Measurements from ENCODE around the gene ZNF33A.
"Not testable (repeated sequence)": the region's sequence is repeated elsewhere in the genome, so short reads cannot be mapped to it uniquely, and the experiment has no call there.

Gene ZNF33A

DNA sequence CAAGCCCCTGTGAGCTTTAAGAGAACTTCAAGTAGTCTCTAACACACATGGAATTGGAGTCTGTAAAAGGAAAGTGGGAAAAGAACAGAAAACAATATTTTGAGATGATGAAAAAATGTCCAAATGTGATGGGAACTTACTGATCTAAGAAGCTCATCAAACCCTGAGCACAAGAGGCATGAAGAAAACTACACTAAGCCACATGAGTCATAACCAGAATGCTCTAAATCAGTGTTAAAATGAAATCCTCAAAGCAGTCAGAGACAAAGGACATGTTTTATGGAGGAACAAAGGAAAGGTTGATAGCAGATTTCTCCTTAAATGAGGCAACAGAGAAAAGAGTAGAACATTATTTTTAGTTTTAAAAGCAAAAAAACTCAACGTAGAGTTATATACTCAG lies 37.2 kb downstream of the ZNF33A start:
- no peak for DNase-seq

DNA sequence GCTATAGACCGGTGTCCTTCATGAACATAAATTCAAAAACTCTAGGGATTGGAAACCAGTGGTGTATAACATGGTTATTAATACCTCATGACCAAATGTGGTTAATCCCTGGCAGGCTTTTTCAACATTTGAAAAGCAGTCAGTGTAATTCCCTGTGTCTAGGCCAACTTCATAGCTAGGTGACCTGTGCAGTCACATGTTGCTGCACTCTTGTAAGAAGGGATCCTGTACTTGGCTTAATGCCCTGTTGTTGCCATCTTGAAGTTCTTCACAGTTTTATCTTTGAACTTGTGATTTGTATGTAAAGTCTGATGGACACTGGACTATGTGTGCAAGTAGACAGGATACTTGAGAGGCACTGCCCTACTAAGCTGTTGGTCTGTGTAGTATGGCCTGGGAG lies 39.7 kb downstream of the ZNF33A start:
- no peak for DNase-seq

DNA sequence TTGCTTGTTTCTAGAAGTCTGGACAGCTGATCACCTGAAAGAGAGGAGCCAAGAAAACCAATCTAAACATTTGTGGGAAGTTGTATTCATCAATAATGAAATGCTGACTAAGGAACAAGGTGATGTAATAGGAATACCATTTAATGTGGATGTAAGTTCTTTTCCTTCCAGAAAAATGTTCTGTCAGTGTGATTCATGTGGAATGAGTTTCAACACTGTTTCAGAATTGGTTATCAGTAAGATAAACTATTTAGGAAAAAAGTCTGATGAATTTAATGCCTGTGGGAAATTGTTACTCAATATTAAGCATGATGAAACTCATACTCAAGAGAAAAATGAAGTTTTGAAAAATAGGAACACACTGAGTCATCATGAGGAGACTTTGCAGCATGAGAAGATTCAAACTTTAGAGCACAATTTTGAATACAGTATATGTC lies 43.9 kb downstream of the ZNF33A start:
- DNase-seq: no peak

DNA sequence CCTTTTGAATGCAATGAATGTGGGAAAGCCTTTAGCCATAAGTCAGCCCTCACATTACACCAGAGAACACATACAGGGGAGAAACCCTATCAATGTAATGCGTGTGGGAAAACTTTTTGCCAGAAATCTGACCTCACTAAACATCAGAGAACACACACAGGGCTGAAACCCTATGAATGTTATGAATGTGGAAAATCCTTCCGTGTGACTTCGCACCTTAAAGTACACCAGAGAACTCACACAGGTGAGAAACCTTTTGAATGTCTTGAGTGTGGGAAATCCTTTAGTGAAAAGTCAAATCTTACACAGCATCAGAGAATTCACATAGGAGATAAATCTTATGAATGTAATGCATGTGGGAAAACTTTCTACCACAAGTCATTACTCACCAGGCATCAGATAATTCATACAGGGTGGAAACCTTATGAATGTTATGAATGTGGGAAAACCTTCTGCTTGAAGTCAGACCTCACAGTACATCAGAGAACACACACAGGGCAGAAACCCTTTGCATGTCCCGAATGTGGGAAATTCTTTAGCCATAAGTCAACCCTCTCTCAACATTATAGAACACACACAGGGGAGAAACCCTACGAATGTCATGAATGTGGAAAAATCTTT lies 44.9 kb downstream of the ZNF33A start:
- not testable (repeated sequence) for DNase-seq

DNA sequence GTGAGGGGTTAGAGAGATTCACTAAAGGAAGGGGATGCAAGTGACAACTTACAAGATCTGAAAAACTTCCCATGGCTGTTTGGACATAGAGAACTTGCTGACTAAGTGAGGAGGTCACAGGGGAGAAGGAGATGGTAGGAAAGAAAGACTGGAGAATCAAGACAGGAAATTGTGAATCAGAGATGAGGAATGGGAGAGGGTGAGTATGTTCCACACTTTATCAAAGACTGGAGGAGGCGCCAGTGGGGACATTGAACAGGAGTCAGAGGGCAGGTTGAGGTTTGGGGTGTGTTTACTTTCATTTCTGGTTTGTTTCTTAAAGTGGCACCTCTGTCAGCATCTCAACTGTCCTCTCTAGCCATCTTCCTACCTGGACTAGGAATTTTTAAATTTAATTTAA lies 59.2 kb downstream of the ZNF33A start:
- not testable (repeated sequence) for DNase-seq

DNA sequence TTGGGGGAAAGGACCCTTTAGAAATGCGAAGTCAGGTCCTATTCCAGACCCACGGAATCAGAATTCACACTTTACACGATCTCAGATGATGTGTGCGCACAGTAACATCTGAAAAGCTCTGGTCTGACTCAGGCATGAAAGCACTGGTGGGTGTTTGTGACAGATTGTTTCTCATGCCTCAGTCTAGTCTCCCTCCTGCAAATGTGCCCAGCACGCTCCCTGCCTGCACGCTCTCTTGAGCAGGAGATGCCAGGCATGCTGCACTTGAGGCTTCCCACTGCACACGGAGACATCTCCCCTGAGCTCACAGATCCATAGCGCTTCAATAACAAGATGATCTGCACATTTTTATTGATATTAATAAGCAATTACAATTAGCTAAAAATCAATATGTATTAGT lies 60.0 kb downstream of the ZNF33A start:
- no peak for DNase-seq

DNA sequence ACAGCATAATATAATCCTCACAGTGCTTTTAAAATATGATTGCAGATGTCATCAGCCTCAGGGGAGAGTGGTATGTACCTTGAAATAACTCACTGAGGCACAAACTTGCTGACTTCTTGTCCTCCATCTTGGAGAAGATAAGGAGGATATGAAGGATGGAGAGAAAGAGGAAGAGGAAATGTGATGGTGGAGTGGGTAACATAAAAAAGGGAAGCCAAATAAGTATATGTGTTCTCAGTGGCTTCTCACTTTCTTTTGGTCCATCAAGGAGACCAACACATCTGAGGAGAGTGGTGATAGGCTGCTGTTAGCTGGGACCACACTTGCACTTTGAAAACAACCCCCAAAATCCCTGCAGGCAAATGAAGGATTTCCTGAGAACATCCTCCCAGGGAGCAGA lies 62.1 kb downstream of the ZNF33A start:
- no peak for DNase-seq

DNA sequence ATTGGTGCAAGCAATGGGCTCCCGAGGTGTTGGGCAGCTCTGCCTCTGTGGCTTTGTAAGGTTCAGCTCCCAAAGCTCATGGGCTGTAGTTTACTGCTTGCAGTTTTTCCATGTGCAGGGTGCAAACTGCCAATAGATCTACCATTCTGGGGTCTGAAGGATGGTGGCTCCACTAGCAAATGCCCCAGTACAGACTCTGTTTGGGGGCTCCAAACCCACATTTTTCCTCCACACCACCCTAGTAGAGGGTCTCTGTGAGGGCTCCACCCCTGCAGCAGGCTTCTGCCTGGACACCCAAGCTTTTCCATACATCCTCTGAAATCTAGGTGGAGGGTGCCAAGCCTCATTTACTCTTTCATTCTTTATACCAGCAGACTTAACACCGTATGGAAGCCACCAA lies 66.2 kb downstream of the ZNF33A start:
- no peak for DNase-seq

DNA sequence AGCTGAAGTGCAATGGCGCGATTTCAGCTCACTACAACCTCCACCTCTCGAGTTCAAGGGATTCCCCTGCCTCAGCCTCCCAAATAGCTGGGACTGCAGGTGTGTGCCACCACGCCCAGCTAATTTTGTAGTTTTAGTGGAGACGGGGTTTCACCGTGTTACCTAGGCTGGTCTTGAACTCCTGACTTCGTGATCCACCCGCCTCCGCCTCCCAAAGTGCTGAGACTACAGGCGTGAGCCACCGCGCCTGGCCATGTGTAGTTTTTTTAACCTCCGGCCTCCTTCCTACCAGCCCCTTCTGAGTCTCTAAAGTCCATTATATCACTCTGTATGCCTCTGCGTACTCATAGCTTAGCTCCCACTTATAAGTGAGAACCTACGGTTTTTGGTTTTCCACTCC lies 82.8 kb downstream of the ZNF33A start:
- not testable (repeated sequence) for DNase-seq

DNA sequence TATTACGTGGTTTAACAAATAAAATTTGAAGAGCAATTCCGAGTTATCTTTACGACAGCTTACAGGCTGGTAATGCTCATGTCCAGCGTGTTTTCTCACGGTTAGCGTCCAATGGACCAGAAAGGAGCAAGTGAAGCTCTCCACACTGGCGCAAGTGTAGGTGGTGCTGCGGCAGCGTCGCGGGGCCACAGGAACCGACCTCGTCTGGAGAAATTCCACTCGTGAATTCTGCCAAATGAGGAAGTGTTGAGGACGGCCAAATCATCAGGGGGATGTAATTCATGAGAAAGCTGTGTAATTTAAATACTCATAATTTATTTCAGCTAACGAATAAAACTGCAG lies 83.3 kb downstream of the ZNF33A start:
- DNase-seq: no peak

DNA sequence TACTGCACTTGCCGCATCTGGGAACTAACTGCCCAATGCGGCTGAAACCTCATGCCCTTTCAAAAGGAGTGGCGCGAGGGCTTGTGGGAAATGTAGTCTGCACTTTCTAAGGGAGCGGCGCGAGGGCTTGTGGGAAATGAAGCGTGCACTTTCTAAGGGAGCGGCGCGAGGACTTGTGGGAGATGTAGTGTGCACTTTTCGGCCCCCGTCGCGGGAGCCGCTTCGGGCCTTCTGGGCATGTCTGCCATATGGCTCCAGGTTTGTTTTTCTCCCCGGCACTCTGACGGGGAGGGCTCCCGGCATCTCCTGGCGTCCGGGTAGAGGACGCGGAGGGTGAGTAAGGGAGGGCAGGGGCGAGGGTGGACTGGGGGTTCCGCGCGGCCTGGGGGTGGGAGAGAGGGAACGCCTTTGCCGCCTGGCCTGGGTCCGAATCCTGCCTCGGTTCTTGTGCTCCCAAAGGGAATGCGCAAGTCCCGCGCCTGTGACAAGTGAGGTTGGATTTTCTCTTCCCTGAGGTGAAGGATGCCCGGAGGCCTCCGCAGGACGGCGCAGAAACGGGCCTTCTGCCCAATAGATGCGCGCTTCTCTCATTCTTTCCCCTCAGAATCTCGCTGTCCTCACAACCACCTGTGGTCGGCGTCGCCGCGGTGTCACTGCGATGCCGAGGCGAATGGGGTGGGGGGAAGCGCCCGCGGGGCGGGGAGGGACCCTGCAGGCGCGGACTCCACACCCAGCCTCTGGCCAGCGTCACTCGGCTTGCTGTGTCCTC lies 83.9 kb downstream of the ZNF33A start, which contains the start of gene ZNF37A:
Gene ZNF37A (plus strand): TSS at position 180 of the 769 bp plus-strand sequence. CDS start 2,281 bp downstream, outside the sequence.
- DNase-seq: peak; percentile 91

DNA sequence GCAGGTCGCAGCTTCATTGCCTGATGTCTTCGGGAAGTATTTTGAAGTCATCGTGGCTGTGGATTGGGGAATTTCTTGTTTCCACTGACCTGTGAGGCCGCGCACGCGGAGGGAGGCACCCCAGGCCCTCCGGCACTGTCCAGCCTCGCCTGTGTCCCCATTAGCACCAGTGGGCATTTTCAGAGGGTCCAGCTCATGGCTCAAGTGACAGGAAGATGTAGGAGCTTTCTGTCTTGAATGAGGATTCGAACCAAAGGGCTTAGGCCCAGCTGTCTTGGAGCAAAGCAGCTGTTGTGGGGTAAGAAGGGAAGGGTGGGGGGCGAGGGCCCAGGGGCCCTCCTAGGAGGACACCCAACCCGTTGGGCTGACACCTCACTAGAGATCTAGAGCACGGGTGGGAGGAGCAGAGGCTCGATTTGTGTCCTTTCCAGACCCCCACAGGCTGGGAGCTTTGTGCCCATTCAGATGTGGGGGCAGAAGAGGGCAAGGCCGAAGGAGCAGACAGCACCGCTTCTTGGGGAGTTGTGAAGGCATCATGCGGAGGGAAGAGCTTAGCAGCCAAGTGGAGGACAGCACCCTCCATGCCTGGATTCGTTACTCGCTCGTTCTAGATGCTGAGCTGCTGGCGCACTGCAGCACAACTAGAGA lies 84.6 kb downstream of the ZNF33A start:
- DNase-seq: no peak

DNA sequence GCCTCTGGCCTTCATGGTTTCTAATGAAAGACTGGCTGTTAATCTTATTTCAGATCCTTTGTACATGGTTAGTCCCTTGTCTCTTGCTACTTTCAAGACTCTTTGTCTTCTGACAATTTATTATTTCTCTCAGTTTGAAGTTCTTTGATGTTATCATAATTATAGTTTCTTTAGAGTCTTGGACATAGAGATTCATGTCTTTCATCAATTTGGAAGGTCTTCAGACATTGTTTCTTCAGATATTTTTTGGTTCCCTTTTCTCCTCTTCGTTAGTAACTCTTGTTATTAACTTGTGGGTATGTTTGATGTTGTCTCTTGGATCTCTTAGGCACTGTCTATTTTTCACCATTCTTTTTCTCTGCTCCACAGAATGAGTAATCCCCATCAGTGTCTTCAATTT lies 92.4 kb downstream of the ZNF33A start:
- no peak for DNase-seq

DNA sequence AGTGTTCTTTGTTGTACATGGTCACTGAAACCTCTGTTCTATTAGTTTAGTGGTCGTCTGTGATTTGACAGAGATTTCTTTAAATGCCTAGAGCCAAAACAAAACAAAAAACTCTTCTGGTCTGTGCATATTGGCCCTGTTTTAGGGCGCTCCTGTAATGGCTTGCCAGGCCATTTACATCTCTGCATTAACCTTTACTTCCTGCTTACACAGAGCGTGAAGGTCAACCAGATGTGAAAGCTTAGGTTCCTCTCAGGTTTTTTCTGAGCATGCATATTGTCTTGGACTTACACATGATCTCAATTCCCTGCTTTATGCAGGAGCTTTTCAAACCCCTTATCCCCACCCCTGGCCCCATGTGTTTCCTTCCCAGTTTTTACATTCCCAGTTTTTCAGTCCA lies 93.3 kb downstream of the ZNF33A start:
- no peak for DNase-seq

DNA sequence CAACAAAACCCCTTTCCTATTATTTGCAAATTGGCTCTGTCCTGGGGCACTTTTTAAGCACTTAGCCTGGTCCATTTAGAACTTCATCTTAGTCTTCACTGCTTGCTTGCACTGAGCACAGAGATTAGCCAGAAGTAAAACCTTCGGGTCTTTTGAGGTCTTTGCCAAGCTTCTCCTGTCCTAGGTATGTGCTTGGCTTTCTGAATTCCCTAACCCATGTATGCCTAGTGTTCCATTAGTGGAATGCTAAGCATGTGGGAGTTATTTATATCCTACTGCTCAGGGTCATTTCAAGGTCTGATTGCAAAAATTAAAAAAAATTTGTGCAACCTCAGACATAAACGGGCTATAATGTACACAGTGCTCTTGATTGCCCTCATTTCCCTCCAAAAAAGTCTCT lies 101.7 kb downstream of the ZNF33A start:
- no peak for DNase-seq
